ENCODE data around the gene GDPD3. TPM values are rescaled to one million over a fixed set of nuclear protein-coding genes. Genes with fewer than 3 reads are reported as not detected.

GDPD3 gene
- total and polyA plus RNA-seq, 9 of the 15 experiments (the other 6 are each of a cell fraction or from before 2014, with no cell fraction given), result 0.47 to 3.9 (median 1.1) TPM

- Histone ChIP-seq H4K20me1 (replicated peaks; ENCODE audit: control insufficient read depth, insufficient read depth, low read length) (no peaks in the 10 kb centered on the region), H3K4me3 (no peak overlapping the region), H3K36me3 (ENCODE audit: control insufficient read depth, insufficient read depth, low read length) (peaks cover 34% of the 10 kb centered on the region; the same call in 2 of the 3 replicates), H3K27ac (ENCODE audit: extremely low read depth, low read depth, low read length) (no peak overlapping the region; the same call in 2 of the 3 replicates), H2AFZ (ENCODE audit: low read depth, low read length) (no peak overlapping the region), H3K4me2 (ENCODE audit: insufficient read depth, low read length) (no peak overlapping the region), H3K27me3 (ENCODE audit: control insufficient read depth in 2 of 2, insufficient read depth in 2 of 2, low read length in 2 of 2) (no peaks in the 10 kb centered on the region), H3K9me1 (ENCODE audit: control insufficient read depth, insufficient read depth, low read length) (no peaks in the 10 kb centered on the region), H3K9ac (ENCODE audit: insufficient read depth in 1 of 2, low read depth in 2 of 2, low read length in 2 of 2) (peak overlapping the region in 1 of 2 experiments; percentile 79; a peak in 2 of 4 replicates), H3K4me1 (replicated peaks in 1 of 2; ENCODE audit: control insufficient read depth in 2 of 2, insufficient read depth in 2 of 2, low read length in 2 of 2) (peaks cover 11 to 58% of the 10 kb centered on the region in 2 experiments), H3K9me3 (replicated peaks; ENCODE audit: control insufficient read depth, insufficient read depth, low read depth, low read length) (no peaks in the 10 kb centered on the region), H3K79me2 (ENCODE audit: control insufficient read depth, insufficient read depth, low read length) (peaks cover 3% of the 10 kb centered on the region; the same call in 1 of the 3 replicates)
- DNase-seq (ENCODE audit: extremely low read depth in 1 of 4, low spot score in 3 of 4), result no peak
- ChIA-PET POLR2A (interaction anchor here (0.5 to 1.3 kb wide), 2 partner anchors 36 to 160 kb away, joined by 3 to 4 read pairs; a partner anchor contains a TSS), CTCF (ENCODE audit: low intra/inter-chr PET ratio) (no interaction called here)
- no peak for FAIRE-seq
- intact Hi-C loops (cut with micrococcal nuclease), result no loop called here
- in situ Hi-C loops (cut with MboI), result no loop called here
- TF ChIP-seq SREBF1 (IDR thresholded peaks at IDR 0.05; ENCODE audit: borderline replicate concordance, low read depth, low read length), result no peak
- TF ChIP-seq TFAP4 (CRISPR knock-in tag; IDR thresholded peaks at IDR 0.05; ENCODE audit: borderline replicate concordance), result no peak
- peak; percentile 77 for TF ChIP-seq MAFG (tag; conservative IDR thresholded peaks at IDR 0.05)
- TF ChIP-seq CBX1 (IDR thresholded peaks at IDR 0.05; ENCODE audit: low read depth), result no peak
- TF ChIP-seq NFE2 (IDR thresholded peaks at IDR 0.05; ENCODE audit: low read depth), result 0 out of 2 replicates have a peak, but pooled peaks have one; percentile 8
- TF ChIP-seq C11orf30 (IDR thresholded peaks at IDR 0.05; ENCODE audit: low read depth), result peak; percentile 83
- no peak for TF ChIP-seq CBX8 (IDR thresholded peaks at IDR 0.05; ENCODE audit: borderline replicate concordance, extremely low read depth, low read depth, low read length, poor library complexity, severe bottlenecking)
- TF ChIP-seq MAFK (IDR thresholded peaks at IDR 0.05; ENCODE audit: low read length), result peak; percentile 65
- TF ChIP-seq ZBTB7A (IDR thresholded peaks at IDR 0.05; ENCODE audit: borderline replicate concordance, control insufficient read depth, low read depth, low read length), result peak; percentile 12; the same call in 1 of the 2 replicates
- no peak for TF ChIP-seq ZNF696 (CRISPR knock-in tag; conservative IDR thresholded peaks at IDR 0.05)
- TF ChIP-seq ZNF316 (IDR thresholded peaks at IDR 0.05), result peak; percentile 93
- no peak for TF ChIP-seq NBN (IDR thresholded peaks at IDR 0.05; ENCODE audit: low read depth)
- TF ChIP-seq ZNF232 (CRISPR knock-in tag; IDR thresholded peaks at IDR 0.05), result no peak
- TF ChIP-seq MXI1 (IDR thresholded peaks at IDR 0.05; ENCODE audit: low read depth, low read length), result no peak
- peak; percentile 78 for TF ChIP-seq MAFF (IDR thresholded peaks at IDR 0.05; ENCODE audit: low read length)
- ATAC-seq, result no peak
- WGBS (ENCODE audit: insufficient coverage, low coverage, missing lambda C conversion rate), result 77% methylated on average over 10 of the region's 10 CpGs
- BruUV-seq (replicated peaks), result no TSS peak
Observed at GRCh38 chr16:30088237-30088831, 25.0 kb downstream of the GDPD3 start.

All from K562 (cell line).